GM12892 (cell line): ENCODE measurements around the gene ANAPC2.

Source experiments
- POLR2A ChIP-seq: IDR thresholded peaks from 2 replicates; pipeline ENCODE4 v1.6.1; 2011; ENCODE audit warnings: low read depth, low read length, control low read depth
- TAF1 ChIP-seq: IDR thresholded peaks from 2 replicates; pipeline ENCODE4 v1.6.1; 2011; ENCODE audit warnings: low read depth, mild to moderate bottlenecking, control low read depth, low read length, borderline replicate concordance

DNA sequence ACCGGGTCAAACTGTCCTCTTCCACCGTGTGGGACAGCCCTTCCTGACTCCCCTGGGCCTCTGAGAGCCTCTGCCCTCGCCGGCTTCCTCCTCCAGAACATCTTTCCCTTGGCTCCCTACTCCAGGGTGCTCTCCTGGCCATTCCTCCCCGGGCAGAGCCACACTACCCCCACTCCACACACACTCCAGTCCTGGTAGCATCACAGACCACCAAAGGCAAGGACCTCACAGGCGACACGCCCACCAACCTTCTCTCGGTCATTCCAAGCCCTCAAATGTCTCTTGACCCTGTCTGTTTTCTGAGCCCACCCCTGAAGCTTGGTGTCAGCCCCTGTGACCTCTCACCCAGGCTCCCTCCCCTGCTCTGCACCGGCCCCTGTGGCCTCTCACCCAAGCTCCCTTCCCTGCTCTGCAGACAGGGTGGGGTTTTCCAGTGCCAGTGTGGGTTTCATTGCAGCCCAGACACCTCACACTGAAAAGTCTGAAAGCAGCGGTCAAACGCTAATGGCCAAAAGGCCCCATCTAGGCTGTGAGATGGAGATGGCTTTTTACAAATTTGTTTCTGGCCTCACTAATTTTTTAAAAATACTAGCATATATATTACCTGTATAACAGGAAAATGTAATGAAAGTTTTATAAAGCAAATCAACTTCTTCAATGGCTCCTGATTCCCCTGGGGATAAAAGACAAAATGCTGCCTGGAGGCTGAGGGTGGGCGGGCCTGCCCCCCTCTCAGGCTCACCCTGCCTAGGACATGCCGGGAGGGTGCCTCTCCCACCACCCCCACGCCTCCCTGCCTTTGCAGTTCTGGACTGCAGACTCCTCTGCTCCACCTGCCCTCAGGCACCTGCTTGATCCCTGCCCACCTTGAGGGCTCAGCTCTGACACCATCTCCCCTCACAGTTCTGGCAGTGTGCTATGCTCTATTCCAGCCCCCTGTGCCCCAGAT is 29.0 kb downstream of the ANAPC2 start:
- TF ChIP-seq POLR2A = no peak
- no peak for TF ChIP-seq TAF1
